BLaER1 treated with 17β-estradiol and CSF1 and Interleukin-3, amounts not matched to agents 10 nM and 100 nM (cell line): ENCODE data around the gene SNAP29.

Experiments
- H3K27ac ChIP-seq, 11 experiments: shearing (Covaris generic); formaldehyde crosslinking; 2 replicates each; pipeline ENCODE4 v1.8.1; 2022
- H3K27me3 ChIP-seq, 11 experiments: shearing (Covaris generic); formaldehyde crosslinking; 2 replicates each; pipeline ENCODE4 v1.8.1; 2022
- H3K36me3 ChIP-seq, 11 experiments: shearing (Covaris generic); formaldehyde crosslinking; 2 replicates each; pipeline ENCODE4 v1.8.1; 2022
- H3K4me1 ChIP-seq, 10 experiments: shearing (Covaris generic); formaldehyde crosslinking; 2 replicates each; pipeline ENCODE4 v1.8.1; 2022
- H3K4me2 ChIP-seq, 11 experiments: shearing (Covaris generic); formaldehyde crosslinking; 2 replicates each; pipeline ENCODE4 v1.8.1; 2022
- H3K4me3 ChIP-seq, 10 experiments: shearing (Covaris generic); formaldehyde crosslinking; 2 replicates each; pipeline ENCODE4 v1.8.1; 2022
- H3K9ac ChIP-seq, 11 experiments: shearing (Covaris generic); formaldehyde crosslinking; 2 replicates each; pipeline ENCODE4 v1.8.1; 2022
- H3K9me3 ChIP-seq, 11 experiments: shearing (Covaris generic); formaldehyde crosslinking; replicated peaks in 1 of 11; 2 replicates each; pipeline ENCODE4 v1.8.1; 2022
- H4K20me1 ChIP-seq, 11 experiments: shearing (Covaris generic); formaldehyde crosslinking; 2 replicates each; pipeline ENCODE4 v1.8.1; 2022
- Cebpa-rat ChIP-seq, 11 experiments: shearing (Covaris generic); IDR thresholded peaks; 2 replicates each; pipeline ENCODE4 v1.8.1; 2022

SNAP29 gene

DNA sequence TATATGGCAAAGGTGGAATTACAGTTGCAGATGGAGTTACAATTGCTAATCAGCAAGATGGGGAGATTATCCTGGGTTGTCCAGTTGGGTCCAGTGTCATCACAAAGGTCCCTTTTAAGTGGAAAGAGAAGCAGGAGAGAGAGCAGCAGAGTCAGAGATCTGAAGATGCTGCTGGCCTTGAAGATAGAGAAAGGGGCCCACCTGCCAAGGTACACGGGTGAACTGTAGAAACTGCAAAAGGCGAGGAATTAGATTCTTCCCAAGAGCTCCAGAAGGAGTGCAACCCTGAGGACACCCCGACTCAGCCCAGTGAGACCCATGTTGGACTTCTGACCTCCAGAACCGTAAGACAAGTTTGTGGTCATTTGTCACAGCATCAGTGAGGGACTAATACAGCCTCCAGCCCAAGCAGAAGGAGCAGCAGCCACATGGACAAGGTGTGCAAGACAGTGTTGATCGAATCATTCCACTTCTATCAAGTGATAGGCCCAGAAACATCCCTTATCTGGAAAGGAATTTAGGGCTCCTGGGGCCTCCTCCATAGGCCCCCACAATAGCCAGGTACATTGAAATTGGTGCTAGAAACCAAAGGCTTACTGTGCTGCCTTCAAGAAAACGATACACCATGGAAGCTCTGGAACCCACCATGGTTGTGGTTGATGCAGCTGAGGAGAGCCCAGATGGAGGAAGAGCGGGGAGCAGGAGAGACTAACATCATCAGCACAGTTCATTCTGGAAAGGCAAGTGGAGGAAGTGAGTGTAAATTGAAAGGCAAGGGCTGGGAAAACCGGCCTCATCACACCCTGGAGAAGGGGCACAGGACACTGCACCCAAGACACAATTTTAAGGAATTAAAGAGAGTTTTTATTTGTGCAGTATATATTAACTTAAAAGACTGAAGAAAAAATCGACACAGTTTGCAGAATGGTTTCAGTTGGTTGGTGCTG, 23.3 kb downstream of the SNAP29 start:
- H3K4me2 ChIP-seq: no peak overlapping the region
- H3K36me3 ChIP-seq: peaks cover 66 to 100% (median 78%) of the 10 kb centered on the region in 11 experiments
- H3K9me3 ChIP-seq: no peaks in the 10 kb centered on the region
- H3K27me3 ChIP-seq: no peaks in the 10 kb centered on the region
- no peak overlapping the region for H3K9ac ChIP-seq
- peaks cover 0 to 31% (median 0%) of the 10 kb centered on the region in 11 experiments; a peak in 6 of 22 replicates for H4K20me1 ChIP-seq
- H3K4me3 ChIP-seq: no peak overlapping the region
- TF ChIP-seq Cebpa-rat (IDR thresholded peaks at IDR 0.05): no peak
- no peak overlapping the region for H3K27ac ChIP-seq
- no peaks in the 10 kb centered on the region for H3K4me1 ChIP-seq

DNA sequence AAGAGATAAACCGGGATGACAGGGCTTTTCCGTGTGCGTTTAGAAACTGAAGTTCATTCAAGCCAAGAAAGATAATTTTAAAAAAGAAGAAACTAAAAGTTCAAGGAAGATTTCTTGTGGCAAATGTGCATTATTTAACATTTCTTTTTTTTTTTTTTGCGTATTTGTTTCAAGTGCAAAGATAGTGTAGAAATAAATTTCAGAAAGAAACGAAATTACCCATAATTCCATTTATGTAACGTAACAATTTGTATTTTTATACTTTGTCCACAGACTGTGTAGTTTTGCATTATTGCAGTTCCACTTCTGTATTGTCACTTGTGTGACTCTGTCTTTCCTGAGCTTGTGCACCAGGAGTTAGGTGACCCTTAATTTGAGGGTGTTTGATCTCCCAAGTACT, 24.0 kb downstream of the SNAP29 start:
- Histone ChIP-seq H3K9ac (no peak overlapping the region), H3K4me2 (no peak overlapping the region), H3K9me3 (no peaks in the 10 kb centered on the region), H3K4me1 (no peaks in the 10 kb centered on the region), H3K4me3 (no peak overlapping the region), H3K36me3 (peaks cover 70 to 100% (median 78%) of the 10 kb centered on the region in 11 experiments), H3K27ac (no peak overlapping the region), H4K20me1 (peaks cover 0 to 31% (median 0%) of the 10 kb centered on the region in 11 experiments; a peak in 6 of 22 replicates), H3K27me3 (no peaks in the 10 kb centered on the region)
- no peak for TF ChIP-seq Cebpa-rat (IDR thresholded peaks at IDR 0.05)

GRCh38 chr22:20884454-20884853, 25.6 kb downstream of the SNAP29 start:
- Histone ChIP-seq H3K4me3 (no peak overlapping the region), H3K36me3 (peaks cover 78 to 100% (median 91%) of the 10 kb centered on the region in 11 experiments), H3K4me1 (no peaks in the 10 kb centered on the region), H3K9ac (no peak overlapping the region), H3K27ac (no peak overlapping the region), H3K27me3 (no peaks in the 10 kb centered on the region), H4K20me1 (peaks cover 0 to 31% (median 0%) of the 10 kb centered on the region in 11 experiments; a peak in 7 of 22 replicates), H3K4me2 (no peak overlapping the region), H3K9me3 (no peaks in the 10 kb centered on the region)
- no peak for TF ChIP-seq Cebpa-rat (IDR thresholded peaks at IDR 0.05)

GRCh38 chr22:20885017-20885556, 26.3 kb downstream of the SNAP29 start:
- Histone ChIP-seq H3K27me3 (no peaks in the 10 kb centered on the region), H3K4me2 (no peak overlapping the region), H3K9ac (no peak overlapping the region), H3K4me3 (no peak overlapping the region), H3K4me1 (no peaks in the 10 kb centered on the region), H3K9me3 (no peaks in the 10 kb centered on the region), H4K20me1 (peaks cover 0 to 31% (median 0%) of the 10 kb centered on the region in 11 experiments; a peak in 7 of 22 replicates), H3K27ac (no peak overlapping the region), H3K36me3 (peaks cover 85 to 100% (median 96%) of the 10 kb centered on the region in 11 experiments)
- TF ChIP-seq Cebpa-rat (IDR thresholded peaks at IDR 0.05): no peak

- Histone ChIP-seq H4K20me1 (peaks cover 0 to 30% (median 0%) of the 10 kb centered on the region in 11 experiments; a peak in 7 of 22 replicates), H3K4me3 (no peak overlapping the region), H3K27me3 (no peaks in the 10 kb centered on the region), H3K36me3 (peaks cover 83 to 100% (median 93%) of the 10 kb centered on the region in 11 experiments), H3K4me2 (no peak overlapping the region), H3K9me3 (no peaks in the 10 kb centered on the region), H3K9ac (no peak overlapping the region), H3K27ac (no peak overlapping the region), H3K4me1 (no peaks in the 10 kb centered on the region)
- no peak for TF ChIP-seq Cebpa-rat (IDR thresholded peaks at IDR 0.05)
These were observed 26.9 kb downstream of the SNAP29 start for GRCh38 chr22:20885557-20886323.

DNA sequence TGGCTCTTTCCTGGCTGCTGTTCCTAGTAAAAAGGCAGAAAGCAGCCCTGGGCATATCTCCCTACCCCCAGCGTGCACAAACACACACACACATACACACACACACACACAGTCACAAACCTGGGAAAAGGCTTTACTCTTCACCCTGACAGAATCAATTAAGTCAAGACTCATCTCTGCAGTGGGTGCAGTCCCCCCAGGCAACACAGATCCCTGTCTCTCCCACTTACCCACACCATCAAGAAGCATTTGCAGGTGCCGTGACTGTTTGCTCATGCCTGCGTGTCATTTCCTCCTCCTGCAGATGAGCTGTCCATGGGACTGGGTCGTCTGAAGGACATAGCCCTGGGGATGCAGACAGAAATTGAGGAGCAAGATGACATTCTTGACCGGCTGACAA, 28.6 kb downstream of the SNAP29 start:
- peaks cover 0 to 17% (median 0%) of the 10 kb centered on the region in 11 experiments; a peak in 7 of 22 replicates for H4K20me1 ChIP-seq
- H3K9me3 ChIP-seq: no peaks in the 10 kb centered on the region
- H3K9ac ChIP-seq: no peak overlapping the region
- no peak overlapping the region for H3K4me2 ChIP-seq
- no peak overlapping the region for H3K4me3 ChIP-seq
- no peaks in the 10 kb centered on the region for H3K27me3 ChIP-seq
- no peak overlapping the region for H3K27ac ChIP-seq
- peaks cover 67 to 86% (median 76%) of the 10 kb centered on the region in 11 experiments for H3K36me3 ChIP-seq
- H3K4me1 ChIP-seq: no peaks in the 10 kb centered on the region
- no peak for TF ChIP-seq Cebpa-rat (IDR thresholded peaks at IDR 0.05)

DNA sequence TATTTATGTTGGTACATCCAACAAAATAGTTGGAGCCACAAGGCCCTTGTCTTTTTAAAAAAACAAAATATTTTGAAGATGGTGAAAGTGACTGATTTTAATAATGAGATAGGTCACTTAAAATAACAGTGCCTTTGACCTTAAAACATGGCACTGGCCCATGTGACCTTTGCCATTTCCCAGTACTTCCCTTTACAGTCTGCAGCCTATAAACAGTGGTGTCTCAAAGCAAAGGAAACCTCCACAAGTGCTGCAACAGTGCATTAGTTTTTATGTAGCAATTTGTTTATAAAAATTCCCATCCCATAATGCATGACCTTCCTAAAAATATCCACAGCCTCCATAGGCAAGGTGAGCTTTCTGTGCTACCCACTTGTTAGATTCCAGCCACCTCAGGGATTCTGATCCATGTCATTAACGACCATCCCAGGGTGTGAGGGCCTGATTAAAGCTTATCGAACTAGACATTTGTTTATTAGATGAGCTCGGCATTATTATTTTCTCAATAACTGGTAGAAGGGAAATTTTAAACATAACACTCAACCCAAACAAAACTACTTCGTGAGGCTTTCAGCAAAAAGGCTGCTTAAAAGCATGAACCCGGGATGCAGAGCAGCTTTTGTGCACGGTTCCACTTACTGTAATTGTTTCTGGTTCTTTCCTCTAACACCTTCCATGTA, 30.4 kb downstream of the SNAP29 start:
- peaks cover 52 to 68% (median 61%) of the 10 kb centered on the region in 11 experiments for H3K36me3 ChIP-seq

DNA sequence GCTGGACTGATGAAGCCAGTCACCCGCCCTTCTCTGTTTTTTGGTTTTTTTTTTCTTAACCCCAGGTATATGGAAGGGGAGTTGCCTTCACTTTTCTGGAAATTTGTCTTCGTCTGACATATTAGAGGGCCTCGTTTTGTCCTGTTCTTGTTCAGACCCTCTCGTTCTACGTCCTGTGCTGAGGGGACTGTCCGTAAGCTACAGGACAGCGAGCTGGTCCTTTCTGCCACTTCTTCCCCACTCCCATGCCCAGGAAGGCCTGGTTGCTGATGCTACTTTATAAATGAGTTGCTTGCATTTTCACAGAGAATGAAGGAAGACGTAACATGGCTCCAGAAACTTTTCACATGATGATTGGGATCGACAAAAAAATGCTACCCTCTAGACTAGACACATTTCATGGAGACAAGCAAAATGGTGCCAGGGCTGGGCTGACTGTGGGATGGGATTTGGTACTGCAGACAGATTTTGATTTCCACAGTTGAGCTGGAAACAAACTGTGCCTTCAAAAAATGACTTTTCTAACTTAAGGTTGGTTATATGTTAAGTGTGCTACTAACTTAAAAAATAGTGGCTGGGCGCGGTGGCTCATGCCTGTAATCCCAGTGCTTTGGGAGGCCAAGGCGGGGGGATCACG, 31.2 kb downstream of the SNAP29 start:
- TF ChIP-seq Cebpa-rat (IDR thresholded peaks at IDR 0.05): no peak
- no peaks in the 10 kb centered on the region for H3K9me3 ChIP-seq
- H3K9ac ChIP-seq: no peak overlapping the region
- no peak overlapping the region for H3K27ac ChIP-seq
- no peaks in the 10 kb centered on the region for H3K4me1 ChIP-seq
- peaks cover 44 to 59% (median 52%) of the 10 kb centered on the region in 11 experiments for H3K36me3 ChIP-seq
- H3K4me3 ChIP-seq: no peak overlapping the region
- no peak overlapping the region for H3K4me2 ChIP-seq
- H3K27me3 ChIP-seq: no peaks in the 10 kb centered on the region
- peaks cover 0 to 8% (median 0%) of the 10 kb centered on the region in 11 experiments; a peak in 6 of 22 replicates for H4K20me1 ChIP-seq

More for the DNA sequence above, 30.4 kb downstream of the SNAP29 start:
- Histone ChIP-seq H3K27ac (no peak overlapping the region), H3K4me2 (no peak overlapping the region), H4K20me1 (peaks cover 0 to 15% (median 0%) of the 10 kb centered on the region in 11 experiments; a peak in 7 of 22 replicates), H3K9ac (no peak overlapping the region), H3K9me3 (no peaks in the 10 kb centered on the region), H3K27me3 (no peaks in the 10 kb centered on the region), H3K4me1 (no peaks in the 10 kb centered on the region), H3K4me3 (no peak overlapping the region)
- TF ChIP-seq Cebpa-rat (IDR thresholded peaks at IDR 0.05): no peak
